HEK293T (cell line): ENCODE measurements around the gene TULP1.

Source experiments
- BHLHE40 ChIP-seq: fragments of 450-650 bp; IDR thresholded peaks from 2 replicates; pipeline ENCODE4 v1.6.1; 2016; ENCODE audit warnings: mild to moderate bottlenecking, moderate library complexity, borderline replicate concordance
- CTBP1 ChIP-seq: fragments of 450-650 bp; IDR thresholded peaks from 2 replicates; pipeline ENCODE4 v1.6.1; 2016; ENCODE audit warnings: borderline replicate concordance
- ELF4 ChIP-seq: fragments of 450-650 bp; IDR thresholded peaks from 2 replicates; pipeline ENCODE4 v1.6.1; 2017; ENCODE audit warnings: antibody characterized with exemption
- FOXA1 ChIP-seq: fragments of 450-650 bp; IDR thresholded peaks from 2 replicates; pipeline ENCODE4 v1.6.1; 2016; ENCODE audit warnings: mild to moderate bottlenecking
- FOXK2 ChIP-seq: fragments of 450-650 bp; IDR thresholded peaks from 2 replicates; pipeline ENCODE4 v1.6.1; 2016; ENCODE audit warnings: mild to moderate bottlenecking
- FOXM1 ChIP-seq: fragments of 450-650 bp; IDR thresholded peaks from 2 replicates; pipeline ENCODE4 v1.6.1; 2017; ENCODE audit warnings: mild to moderate bottlenecking, borderline replicate concordance
- LEF1 ChIP-seq: fragments of 450-650 bp; IDR thresholded peaks from 2 replicates; pipeline ENCODE4 v1.6.1; 2017; ENCODE audit warnings: mild to moderate bottlenecking, borderline replicate concordance
- NFRKB ChIP-seq: fragments of 450-650 bp; IDR thresholded peaks from 2 replicates; pipeline ENCODE4 v1.6.1; 2016; ENCODE audit warnings: mild to moderate bottlenecking, moderate library complexity
- SP1 ChIP-seq: fragments of 450-650 bp; IDR thresholded peaks from 2 replicates; pipeline ENCODE4 v1.6.1; 2017
- SUZ12 ChIP-seq: fragments of 450-650 bp; IDR thresholded peaks from 2 replicates; pipeline ENCODE4 v1.6.1; 2016; ENCODE audit warnings: mild to moderate bottlenecking
- TF ChIP-seq, protein P1 (sequence below): fragments of 450-650 bp; IDR thresholded peaks from 2 replicates; pipeline ENCODE4 v1.6.1; 2016

DNA sequence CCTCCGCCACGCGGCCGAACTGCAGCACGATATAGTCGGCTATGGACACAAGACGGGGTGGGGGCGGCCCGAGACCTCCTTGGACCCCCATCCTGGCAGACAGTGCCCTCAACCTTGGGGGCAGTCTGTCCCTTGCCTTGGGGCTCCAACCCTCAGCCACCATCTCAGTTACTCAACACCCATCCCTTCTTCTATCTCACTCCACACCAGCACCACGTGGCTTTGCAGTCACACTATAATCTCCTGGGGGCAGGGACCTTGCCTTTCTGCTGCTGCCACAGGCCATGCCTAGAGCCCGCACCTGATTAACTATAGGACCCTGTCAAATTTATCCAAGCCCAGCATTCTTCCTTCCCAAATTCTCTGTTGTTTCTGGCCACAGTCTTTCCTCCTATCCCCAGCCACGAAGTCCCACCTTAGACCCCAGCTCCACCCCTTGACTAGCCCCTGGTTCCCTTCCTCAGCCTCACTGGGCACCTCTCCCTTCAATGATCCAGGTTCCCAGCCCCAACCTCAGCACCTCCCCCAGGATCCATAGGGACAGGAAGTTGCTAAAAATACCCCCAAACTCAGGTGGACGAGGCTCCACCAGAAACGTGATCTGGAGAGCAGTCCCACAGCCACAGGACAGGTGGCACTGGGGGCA is 14.2 kb downstream of the TULP1 start:
- TF ChIP-seq SUZ12 = no peak
- TF ChIP-seq FOXM1 = no peak
- TF ChIP-seq LEF1 = no peak
- no peak for TF ChIP-seq FOXA1
- TF ChIP-seq FOXK2 = no peak
- TF ChIP-seq CTBP1 = no peak
- no peak for TF ChIP-seq ELF4
- TF ChIP-seq, protein P1, sequence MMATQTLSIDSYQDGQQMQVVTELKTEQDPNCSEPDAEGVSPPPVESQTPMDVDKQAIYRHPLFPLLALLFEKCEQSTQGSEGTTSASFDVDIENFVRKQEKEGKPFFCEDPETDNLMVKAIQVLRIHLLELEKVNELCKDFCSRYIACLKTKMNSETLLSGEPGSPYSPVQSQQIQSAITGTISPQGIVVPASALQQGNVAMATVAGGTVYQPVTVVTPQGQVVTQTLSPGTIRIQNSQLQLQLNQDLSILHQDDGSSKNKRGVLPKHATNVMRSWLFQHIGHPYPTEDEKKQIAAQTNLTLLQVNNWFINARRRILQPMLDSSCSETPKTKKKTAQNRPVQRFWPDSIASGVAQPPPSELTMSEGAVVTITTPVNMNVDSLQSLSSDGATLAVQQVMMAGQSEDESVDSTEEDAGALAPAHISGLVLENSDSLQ = no peak
- no peak for TF ChIP-seq NFRKB
- no peak for TF ChIP-seq BHLHE40
- no peak for TF ChIP-seq SP1
